Liver (tissue), 9 donors: ENCODE data around the gene TMEM117. TPM values are rescaled to one million over a fixed set of nuclear protein-coding genes. Genes with fewer than 3 reads are reported as not detected.

Experiments
- DNase-seq: peaks from one replicate; pipeline ENCODE4 v3.0.0-alpha.2; 2017; ENCODE audit warnings: low spot score
- H3K27ac ChIP-seq, 2 donors: one replicate each; pipeline ENCODE4 v1.7.0; 2013; ENCODE audit warnings: inconsistent platforms in 2 of 2, low read length in 2 of 2, control low read depth in 1 of 2, low read depth in 1 of 2, mild to moderate bottlenecking in 1 of 2
- H3K27me3 ChIP-seq, 4 donors: one replicate each; pipeline versions ENCODE4 v1.6.1 to v1.7.0; 2013; ENCODE audit warnings: low read length in 3 of 4, inconsistent platforms in 1 of 4, mild to moderate bottlenecking in 1 of 4, moderate library complexity in 1 of 4; ENCODE audit not compliant: control insufficient read depth in 4 of 4, insufficient read depth in 4 of 4
- H3K36me3 ChIP-seq, 4 donors: one replicate each; pipeline versions ENCODE4 v1.6.1 to v1.7.0; 2013; ENCODE audit warnings: low read length in 3 of 4, mild to moderate bottlenecking in 3 of 4, low read depth in 1 of 4, moderate library complexity in 1 of 4; ENCODE audit not compliant: control insufficient read depth in 4 of 4, insufficient read depth in 3 of 4
- H3K4me1 ChIP-seq, 4 donors: one replicate each; pipeline versions ENCODE4 v1.6.1 to v1.7.0; 2013; ENCODE audit warnings: low read length in 3 of 4, mild to moderate bottlenecking in 3 of 4, moderate library complexity in 1 of 4; ENCODE audit not compliant: control insufficient read depth in 4 of 4, insufficient read depth in 4 of 4
- H3K4me3 ChIP-seq, 3 donors: one replicate each; pipeline versions ENCODE4 v1.6.1 to v1.7.0; 2013; ENCODE audit warnings: low read length in 3 of 3, control low read depth in 1 of 3, low read depth in 1 of 3, mild to moderate bottlenecking in 1 of 3
- H3K9ac ChIP-seq, 2 donors: one replicate each; pipeline ENCODE4 v1.7.0; 2013; ENCODE audit warnings: low read length in 2 of 2, mild to moderate bottlenecking in 2 of 2, moderate library complexity in 2 of 2, control low read depth in 1 of 2, low read depth in 1 of 2
- H3K9me3 ChIP-seq, 4 donors: one replicate each; pipeline versions ENCODE4 v1.6.1 to v1.7.0; 2013; ENCODE audit warnings: low read length in 3 of 4; ENCODE audit not compliant: control insufficient read depth in 4 of 4
- EGR1 ChIP-seq, 2 donors: IDR thresholded peaks; 2 replicates each; pipeline ENCODE4 v1.6.1; 2016 to 2018; ENCODE audit warnings: antibody characterized with exemption in 2 of 2, low read depth in 2 of 2
- GABPA ChIP-seq, 2 donors: IDR thresholded peaks in 1 of 2; conservative IDR thresholded peaks in 1 of 2; 2 replicates each; pipeline ENCODE4 v1.6.1; 2016; ENCODE audit warnings: antibody characterized with exemption in 2 of 2, mild to moderate bottlenecking in 1 of 2, moderate library complexity in 1 of 2
- HNF4A ChIP-seq, 2 donors: conservative IDR thresholded peaks; 2 replicates each; pipeline ENCODE4 v1.6.1; 2016; ENCODE audit warnings: antibody characterized with exemption in 2 of 2, mild to moderate bottlenecking in 2 of 2
- HNF4G ChIP-seq: IDR thresholded peaks from 2 replicates; pipeline ENCODE4 v1.6.1; 2016; ENCODE audit warnings: antibody characterized with exemption
- JUND ChIP-seq, 2 donors: IDR thresholded peaks; 2 replicates each; pipeline ENCODE4 v1.6.1; 2016; ENCODE audit warnings: antibody characterized with exemption in 2 of 2
- RAD21 ChIP-seq, 2 donors: IDR thresholded peaks; 2 replicates each; pipeline ENCODE4 v1.6.1; 2016; ENCODE audit warnings: antibody characterized with exemption in 2 of 2, mild to moderate bottlenecking in 2 of 2
- SP1 ChIP-seq: IDR thresholded peaks from 2 replicates; pipeline ENCODE4 v1.6.1; 2018; ENCODE audit warnings: antibody characterized with exemption, mild to moderate bottlenecking
- WGBS: extraction: QIAGEN DNeasy Blood & Tissue Kit; methylation state at CpG from one replicate; pipeline ENCODE4 v1.1.7; 2013; 5-methylcytosine and 5-hydroxymethylcytosine counted together
- polyA plus RNA-seq, 2 donors: library from polyadenylated mRNA; stranded (reverse) in 1 of 2; unstranded in 1 of 2; fragments of 200-250 nt in 1 of 2; fragments of >200 nt in 1 of 2; fragmentation: Nextera tagmentation in 1 of 2; extraction: Ambion mirVana in 1 of 2; gene quantifications; one replicate each; pipeline versions ENCODE4 v1.2.1 to v1.2.3, GENCODE V29; 2013 to 2015
- total RNA-seq, 2 donors: library from RNA; depleted of rRNA; stranded (reverse); fragments of >200 nt; gene quantifications; one replicate each; pipeline ENCODE4 v1.2.3, GENCODE V29; 2014
- TF ChIP-seq, protein P1 (sequence below): fragments of 150-350 bp; IDR thresholded peaks from 2 replicates; pipeline ENCODE4 v1.5.1; 2017; ENCODE audit warnings: improper control_type of control experiment, low read depth, low read length; ENCODE audit not compliant: missing input control
- TF ChIP-seq, protein P2 (sequence below): IDR thresholded peaks from 2 replicates; pipeline ENCODE4 v1.6.1; 2016; ENCODE audit warnings: antibody characterized with exemption, mild to moderate bottlenecking
- TF ChIP-seq, protein P3 (sequence below): IDR thresholded peaks from 2 replicates; pipeline ENCODE4 v1.6.1; 2016; ENCODE audit warnings: antibody characterized with exemption
- TF ChIP-seq, protein P4 (sequence below): IDR thresholded peaks from 2 replicates; pipeline ENCODE4 v1.6.1; 2016; ENCODE audit warnings: antibody characterized with exemption
- donor health status: healthy.
- donor health status: healthy.
- donor health status: healthy.
- donor health status: healthy.
- donor health status: healthy.

TMEM117 gene
- total and polyA plus RNA-seq, 4 donors, result 2.0 to 5.9 (median 3.9) TPM

DNA sequence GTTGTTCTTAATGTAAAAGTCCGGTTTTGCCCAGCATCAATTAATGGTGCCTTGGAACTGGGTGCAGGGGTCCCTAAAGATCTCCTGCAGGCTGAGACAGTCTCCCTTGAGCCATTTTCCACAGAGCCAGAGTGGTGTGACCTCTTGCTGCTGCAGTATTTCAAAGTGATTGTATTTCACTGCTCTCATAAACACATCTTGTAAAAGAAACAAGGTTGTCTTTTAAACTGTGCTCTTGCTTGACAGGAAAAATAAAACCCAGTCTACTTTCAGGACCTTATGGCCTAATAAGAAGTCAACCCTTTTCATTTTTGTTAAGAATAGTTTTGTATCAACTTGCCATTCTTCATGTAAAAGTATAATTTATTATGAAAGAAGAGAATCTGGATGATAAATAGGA is 44.7 kb downstream of the TMEM117 start:
- no peaks in the 10 kb centered on the region for H3K36me3 ChIP-seq
- 78% methylated on average over 1 of the region's 1 CpG for WGBS
- H3K27me3 ChIP-seq, result no peaks in the 10 kb centered on the region
- no peak for DNase-seq
- H3K4me1 ChIP-seq, result no peaks in the 10 kb centered on the region
- H3K9ac ChIP-seq, result no peak overlapping the region
- no peaks in the 10 kb centered on the region for H3K9me3 ChIP-seq
- no peak overlapping the region for H3K27ac ChIP-seq
- no peak overlapping the region for H3K4me3 ChIP-seq
- TF ChIP-seq, protein P1, sequence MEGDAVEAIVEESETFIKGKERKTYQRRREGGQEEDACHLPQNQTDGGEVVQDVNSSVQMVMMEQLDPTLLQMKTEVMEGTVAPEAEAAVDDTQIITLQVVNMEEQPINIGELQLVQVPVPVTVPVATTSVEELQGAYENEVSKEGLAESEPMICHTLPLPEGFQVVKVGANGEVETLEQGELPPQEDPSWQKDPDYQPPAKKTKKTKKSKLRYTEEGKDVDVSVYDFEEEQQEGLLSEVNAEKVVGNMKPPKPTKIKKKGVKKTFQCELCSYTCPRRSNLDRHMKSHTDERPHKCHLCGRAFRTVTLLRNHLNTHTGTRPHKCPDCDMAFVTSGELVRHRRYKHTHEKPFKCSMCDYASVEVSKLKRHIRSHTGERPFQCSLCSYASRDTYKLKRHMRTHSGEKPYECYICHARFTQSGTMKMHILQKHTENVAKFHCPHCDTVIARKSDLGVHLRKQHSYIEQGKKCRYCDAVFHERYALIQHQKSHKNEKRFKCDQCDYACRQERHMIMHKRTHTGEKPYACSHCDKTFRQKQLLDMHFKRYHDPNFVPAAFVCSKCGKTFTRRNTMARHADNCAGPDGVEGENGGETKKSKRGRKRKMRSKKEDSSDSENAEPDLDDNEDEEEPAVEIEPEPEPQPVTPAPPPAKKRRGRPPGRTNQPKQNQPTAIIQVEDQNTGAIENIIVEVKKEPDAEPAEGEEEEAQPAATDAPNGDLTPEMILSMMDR, result no peak
- TF ChIP-seq SP1 (no peak), HNF4G (no peak), GABPA (IDR thresholded peaks at IDR 0.05 in 1 of 2, conservative IDR thresholded peaks at IDR 0.05 in 1 of 2) (no peak), EGR1 (IDR thresholded peaks at IDR 0.05; ENCODE audit: low read depth in 2 of 2) (no peak), HNF4A (conservative IDR thresholded peaks at IDR 0.05) (no peak), JUND (IDR thresholded peaks at IDR 0.05) (no peak)
- TF ChIP-seq, protein P2, sequence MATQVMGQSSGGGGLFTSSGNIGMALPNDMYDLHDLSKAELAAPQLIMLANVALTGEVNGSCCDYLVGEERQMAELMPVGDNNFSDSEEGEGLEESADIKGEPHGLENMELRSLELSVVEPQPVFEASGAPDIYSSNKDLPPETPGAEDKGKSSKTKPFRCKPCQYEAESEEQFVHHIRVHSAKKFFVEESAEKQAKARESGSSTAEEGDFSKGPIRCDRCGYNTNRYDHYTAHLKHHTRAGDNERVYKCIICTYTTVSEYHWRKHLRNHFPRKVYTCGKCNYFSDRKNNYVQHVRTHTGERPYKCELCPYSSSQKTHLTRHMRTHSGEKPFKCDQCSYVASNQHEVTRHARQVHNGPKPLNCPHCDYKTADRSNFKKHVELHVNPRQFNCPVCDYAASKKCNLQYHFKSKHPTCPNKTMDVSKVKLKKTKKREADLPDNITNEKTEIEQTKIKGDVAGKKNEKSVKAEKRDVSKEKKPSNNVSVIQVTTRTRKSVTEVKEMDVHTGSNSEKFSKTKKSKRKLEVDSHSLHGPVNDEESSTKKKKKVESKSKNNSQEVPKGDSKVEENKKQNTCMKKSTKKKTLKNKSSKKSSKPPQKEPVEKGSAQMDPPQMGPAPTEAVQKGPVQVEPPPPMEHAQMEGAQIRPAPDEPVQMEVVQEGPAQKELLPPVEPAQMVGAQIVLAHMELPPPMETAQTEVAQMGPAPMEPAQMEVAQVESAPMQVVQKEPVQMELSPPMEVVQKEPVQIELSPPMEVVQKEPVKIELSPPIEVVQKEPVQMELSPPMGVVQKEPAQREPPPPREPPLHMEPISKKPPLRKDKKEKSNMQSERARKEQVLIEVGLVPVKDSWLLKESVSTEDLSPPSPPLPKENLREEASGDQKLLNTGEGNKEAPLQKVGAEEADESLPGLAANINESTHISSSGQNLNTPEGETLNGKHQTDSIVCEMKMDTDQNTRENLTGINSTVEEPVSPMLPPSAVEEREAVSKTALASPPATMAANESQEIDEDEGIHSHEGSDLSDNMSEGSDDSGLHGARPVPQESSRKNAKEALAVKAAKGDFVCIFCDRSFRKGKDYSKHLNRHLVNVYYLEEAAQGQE, result no peak
- TF ChIP-seq, protein P3, sequence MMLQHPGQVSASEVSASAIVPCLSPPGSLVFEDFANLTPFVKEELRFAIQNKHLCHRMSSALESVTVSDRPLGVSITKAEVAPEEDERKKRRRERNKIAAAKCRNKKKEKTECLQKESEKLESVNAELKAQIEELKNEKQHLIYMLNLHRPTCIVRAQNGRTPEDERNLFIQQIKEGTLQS, result no peak
- TF ChIP-seq, protein P4, sequence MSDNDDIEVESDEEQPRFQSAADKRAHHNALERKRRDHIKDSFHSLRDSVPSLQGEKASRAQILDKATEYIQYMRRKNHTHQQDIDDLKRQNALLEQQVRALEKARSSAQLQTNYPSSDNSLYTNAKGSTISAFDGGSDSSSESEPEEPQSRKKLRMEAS, result no peak

DNA sequence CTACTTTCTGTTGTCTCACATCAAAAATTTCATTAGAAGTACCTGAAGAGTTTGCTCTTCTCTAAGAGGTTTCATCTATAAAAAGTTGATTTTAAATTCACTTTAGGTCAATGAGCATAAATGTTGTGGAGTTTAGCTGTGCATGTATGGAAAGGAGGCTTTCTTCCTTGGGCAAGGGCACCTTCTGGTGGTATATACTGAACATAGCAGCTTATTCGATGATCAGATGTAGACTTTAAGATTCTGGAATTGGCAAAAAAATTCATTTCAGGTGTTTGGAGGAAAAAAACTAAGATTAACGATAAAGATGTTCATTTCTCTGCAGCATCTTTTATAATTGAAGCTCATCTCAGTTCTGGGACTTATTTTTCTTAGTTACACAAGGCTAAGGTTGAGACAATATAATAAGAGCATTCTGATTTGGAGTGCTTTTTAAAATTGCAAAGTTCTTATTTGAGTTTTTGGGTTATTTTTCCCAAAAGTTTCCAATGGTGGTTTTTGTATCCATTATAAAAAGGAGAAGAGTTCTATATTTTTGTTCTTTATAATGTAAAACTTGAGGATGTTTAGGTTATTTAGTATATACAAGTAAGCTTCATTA is 46.8 kb downstream of the TMEM117 start:
- Histone ChIP-seq H3K27ac (no peak overlapping the region), H3K9me3 (no peaks in the 10 kb centered on the region), H3K27me3 (no peaks in the 10 kb centered on the region), H3K4me3 (no peak overlapping the region), H3K36me3 (no peaks in the 10 kb centered on the region), H3K4me1 (no peaks in the 10 kb centered on the region), H3K9ac (no peak overlapping the region)
- 12% methylated on average over 2 of the region's 2 CpGs for WGBS
- no peak for DNase-seq
- TF ChIP-seq, protein P3, result no peak
- TF ChIP-seq, protein P1, result peak; percentile 90
- no peak for TF ChIP-seq HNF4A (conservative IDR thresholded peaks at IDR 0.05)
- TF ChIP-seq RAD21 (IDR thresholded peaks at IDR 0.05), result peak; percentile 97
